Chondrocyte (in vitro differentiated cells): Measurements from ENCODE around the gene EIF5A. TPM values are rescaled to one million over a fixed set of nuclear protein-coding genes. Genes with fewer than 3 reads are reported as not detected.
"Not testable (repeated sequence)": the region's sequence is repeated elsewhere in the genome, so short reads cannot be mapped to it uniquely, and the experiment has no call there.

Experiments
- DNase-seq: peaks from one replicate; pipeline ENCODE4 v3.0.0; 2021; ENCODE audit warnings: mixed read lengths, low spot score
- H3K27ac Mint-ChIP-seq: one replicate; pipeline ENCODE4 v1.8.0; 2021; ENCODE audit warnings: mild to moderate bottlenecking, moderate library complexity, mixed read lengths; ENCODE audit not compliant: unreplicated experiment
- H3K27me3 Mint-ChIP-seq: 2 replicates; pipeline ENCODE4 v1.8.0; 2021; ENCODE audit warnings: low read depth, mixed read lengths
- H3K36me3 Mint-ChIP-seq: 2 replicates; pipeline ENCODE4 v1.8.0; 2021; ENCODE audit warnings: low read depth, mixed read lengths
- H3K4me1 Mint-ChIP-seq: 2 replicates; pipeline ENCODE4 v1.8.0; 2021; ENCODE audit warnings: low read depth, mild to moderate bottlenecking, mixed read lengths
- H3K4me3 Mint-ChIP-seq: one replicate; pipeline ENCODE4 v1.8.0; 2021; ENCODE audit warnings: mild to moderate bottlenecking, moderate library complexity, mixed read lengths; ENCODE audit not compliant: unreplicated experiment
- H3K9me3 Mint-ChIP-seq: 2 replicates; pipeline ENCODE4 v1.8.0; 2021; ENCODE audit warnings: low read depth, mixed read lengths
- total RNA-seq: library from RNA; stranded (reverse); gene quantifications from 3 replicates; pipeline ENCODE4 v1.2.1, GENCODE V29; 2021
- TF ChIP-seq, protein P1 (sequence below): fragments of 200-600 bp; sonication (generic); IDR thresholded peaks from 2 replicates; pipeline ENCODE4 v1.5.0; 2021; ENCODE audit warnings: antibody characterized with exemption, mild to moderate bottlenecking, moderate library complexity

EIF5A gene
- total RNA-seq, 1 donor from 2014 or later, result 364 TPM

GRCh38 chr17:7328840-7329373 is 21.5 kb downstream of the EIF5A start, which contains the start of gene NEURL4:
NEURL4 (minus strand) TSS chr17:7329335; CDS start chr17:7329312, 23 bp downstream.
- Mint-ChIP-seq H3K9me3 (no peaks in the 10 kb centered on the region), H3K27ac (peak within 1 kb of the TSS; percentile 88), H3K36me3 (peaks cover 2% of the 10 kb centered on the region), H3K4me1 (peaks cover 19% of the 10 kb centered on the region), H3K27me3 (no peaks in the 10 kb centered on the region), H3K4me3 (peak within 1 kb of the TSS; percentile 95)
- TF ChIP-seq, protein P1, sequence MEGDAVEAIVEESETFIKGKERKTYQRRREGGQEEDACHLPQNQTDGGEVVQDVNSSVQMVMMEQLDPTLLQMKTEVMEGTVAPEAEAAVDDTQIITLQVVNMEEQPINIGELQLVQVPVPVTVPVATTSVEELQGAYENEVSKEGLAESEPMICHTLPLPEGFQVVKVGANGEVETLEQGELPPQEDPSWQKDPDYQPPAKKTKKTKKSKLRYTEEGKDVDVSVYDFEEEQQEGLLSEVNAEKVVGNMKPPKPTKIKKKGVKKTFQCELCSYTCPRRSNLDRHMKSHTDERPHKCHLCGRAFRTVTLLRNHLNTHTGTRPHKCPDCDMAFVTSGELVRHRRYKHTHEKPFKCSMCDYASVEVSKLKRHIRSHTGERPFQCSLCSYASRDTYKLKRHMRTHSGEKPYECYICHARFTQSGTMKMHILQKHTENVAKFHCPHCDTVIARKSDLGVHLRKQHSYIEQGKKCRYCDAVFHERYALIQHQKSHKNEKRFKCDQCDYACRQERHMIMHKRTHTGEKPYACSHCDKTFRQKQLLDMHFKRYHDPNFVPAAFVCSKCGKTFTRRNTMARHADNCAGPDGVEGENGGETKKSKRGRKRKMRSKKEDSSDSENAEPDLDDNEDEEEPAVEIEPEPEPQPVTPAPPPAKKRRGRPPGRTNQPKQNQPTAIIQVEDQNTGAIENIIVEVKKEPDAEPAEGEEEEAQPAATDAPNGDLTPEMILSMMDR, result peak; percentile 47
- DNase-seq, result no peak

DNA sequence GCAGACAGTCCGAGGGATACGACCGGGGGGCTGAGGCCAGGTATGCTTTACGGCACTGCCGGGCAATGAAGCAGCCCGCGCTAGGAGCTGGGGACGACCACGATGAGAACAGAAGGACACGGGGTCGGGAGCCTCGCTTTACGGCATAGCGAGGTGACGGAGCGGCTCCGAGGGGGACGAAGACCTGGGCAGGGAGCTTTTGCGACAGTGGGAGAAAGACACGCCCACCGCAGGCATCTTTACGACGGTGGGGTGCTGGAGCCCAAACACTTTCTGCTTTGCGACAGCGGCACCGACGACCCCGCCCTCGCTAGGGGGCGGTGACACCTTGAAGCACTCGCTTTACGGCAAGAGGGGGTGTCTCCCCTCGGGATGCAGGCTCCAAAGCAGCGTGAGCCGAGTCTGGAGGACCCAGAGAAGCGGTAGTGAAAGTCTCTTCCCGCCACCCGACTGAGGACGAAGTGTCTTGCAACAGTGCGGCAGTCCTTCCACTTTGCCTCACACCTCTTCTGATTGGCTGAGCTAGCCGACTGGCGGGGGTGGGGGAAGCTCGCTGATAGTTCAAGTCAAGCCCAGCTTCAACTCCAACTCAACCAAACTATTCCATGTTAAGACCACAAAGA is 22.1 kb downstream of the EIF5A start:
- no peaks in the 10 kb centered on the region for H3K36me3 Mint-ChIP-seq
- H3K27me3 Mint-ChIP-seq, result no peaks in the 10 kb centered on the region
- TF ChIP-seq, protein P1, result peak; percentile 40
- peaks cover 19% of the 10 kb centered on the region for H3K4me1 Mint-ChIP-seq
- no peaks in the 10 kb centered on the region for H3K9me3 Mint-ChIP-seq
- H3K27ac Mint-ChIP-seq, result peak overlapping the region; percentile 85
- H3K4me3 Mint-ChIP-seq, result peak overlapping the region; percentile 95
- peak; percentile 99 for DNase-seq

DNA sequence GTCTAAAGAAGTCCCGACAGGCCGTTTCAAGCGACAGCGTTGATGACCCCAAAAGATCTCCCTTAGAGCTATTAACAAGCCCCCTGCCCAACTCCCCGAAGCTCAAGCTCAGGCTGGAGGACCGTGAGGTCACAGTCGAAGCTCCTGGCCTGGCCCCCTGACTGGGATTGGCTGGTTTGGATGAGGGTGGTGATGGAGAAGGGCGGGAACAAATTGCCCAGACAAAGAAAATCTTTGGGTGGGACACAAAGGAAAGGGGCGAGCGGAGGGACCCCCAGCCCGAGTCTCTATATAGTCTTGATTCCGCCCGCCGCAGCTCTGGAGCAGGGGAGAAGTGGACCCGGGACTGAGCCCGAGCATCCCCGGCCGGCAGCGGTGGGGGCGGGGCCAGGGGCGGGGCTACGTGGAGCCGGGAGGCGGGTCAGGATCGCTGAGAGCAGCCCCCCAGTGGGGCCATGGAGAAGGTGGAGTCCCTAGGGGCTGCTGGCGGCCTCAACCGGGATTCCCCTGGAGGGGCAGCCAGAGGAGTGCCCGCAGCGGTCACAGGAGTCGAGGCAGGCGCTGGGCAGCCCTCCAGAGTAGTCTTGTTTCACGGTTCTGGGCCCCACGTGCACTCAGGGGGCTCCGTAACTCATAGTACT is 22.7 kb downstream of the EIF5A start:
- no peaks in the 10 kb centered on the region for H3K27me3 Mint-ChIP-seq
- H3K27ac Mint-ChIP-seq, result peak overlapping the region; percentile 85
- no peaks in the 10 kb centered on the region for H3K36me3 Mint-ChIP-seq
- H3K9me3 Mint-ChIP-seq, result no peaks in the 10 kb centered on the region
- DNase-seq, result no peak
- TF ChIP-seq, protein P1, result no peak
- H3K4me3 Mint-ChIP-seq, result peak overlapping the region; percentile 95
- H3K4me1 Mint-ChIP-seq, result peaks cover 19% of the 10 kb centered on the region

DNA sequence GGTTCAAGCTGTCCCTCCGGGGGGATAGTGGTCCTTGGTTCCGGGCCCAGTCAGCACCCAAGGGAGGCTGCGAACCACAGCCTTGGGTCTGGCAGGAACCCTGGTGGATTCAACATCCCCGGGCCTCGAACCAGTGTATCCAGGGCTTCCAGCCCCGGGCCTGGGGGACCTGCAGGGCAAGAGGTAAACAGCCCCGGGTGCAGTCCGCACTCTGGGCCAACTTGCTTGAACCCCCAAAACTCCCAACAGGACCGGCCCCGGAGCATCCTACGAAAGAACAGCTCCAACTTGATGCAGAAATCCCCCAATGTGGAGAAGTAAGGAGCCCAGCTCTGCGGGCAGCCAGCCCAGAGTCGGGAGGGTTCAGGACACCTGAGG is 23.2 kb downstream of the EIF5A start:
- Mint-ChIP-seq H3K27me3 (no peaks in the 10 kb centered on the region), H3K9me3 (no peaks in the 10 kb centered on the region), H3K36me3 (no peaks in the 10 kb centered on the region), H3K4me3 (peak overlapping the region; percentile 95), H3K4me1 (peaks cover 19% of the 10 kb centered on the region), H3K27ac (no peak overlapping the region)
- DNase-seq, result no peak
- TF ChIP-seq, protein P1, result no peak

- no peak overlapping the region for H3K27ac Mint-ChIP-seq
- no peak overlapping the region for H3K4me3 Mint-ChIP-seq
- H3K27me3 Mint-ChIP-seq, result peaks cover 3% of the 10 kb centered on the region
- no peaks in the 10 kb centered on the region for H3K9me3 Mint-ChIP-seq
- no peak for DNase-seq
- H3K36me3 Mint-ChIP-seq, result no peaks in the 10 kb centered on the region
- TF ChIP-seq, protein P1, result no peak
- H3K4me1 Mint-ChIP-seq, result peaks cover 19% of the 10 kb centered on the region
These were observed 24.7 kb downstream of the EIF5A start for GRCh38 chr17:7332111-7332510.

DNA sequence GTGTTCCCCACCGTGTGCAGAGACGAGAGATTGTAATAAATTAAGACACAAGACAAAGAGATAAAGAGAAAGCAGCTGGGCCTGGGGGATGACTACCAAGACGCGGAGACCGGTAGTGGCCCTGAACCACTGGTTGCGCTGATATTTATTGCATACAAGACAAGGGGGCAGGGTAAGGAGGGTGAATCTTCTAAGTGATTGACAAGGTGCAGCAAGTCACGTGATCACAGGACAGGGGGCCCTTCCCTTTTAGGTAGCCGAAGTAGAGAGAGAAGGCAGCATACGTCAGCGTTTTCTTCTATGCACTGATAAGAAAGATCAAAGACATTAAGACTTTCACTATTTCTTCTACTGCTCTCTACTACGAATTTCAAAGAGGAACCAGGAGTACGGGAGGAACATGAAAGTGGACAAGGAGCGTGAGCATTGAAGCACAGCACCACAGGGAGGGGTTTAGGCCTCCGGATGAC is 25.2 kb downstream of the EIF5A start:
- H3K27ac Mint-ChIP-seq, H3K9me3 Mint-ChIP-seq, H3K27me3 Mint-ChIP-seq, H3K4me3 Mint-ChIP-seq, H3K36me3 Mint-ChIP-seq, DNase-seq: not testable (repeated sequence)
- peaks cover 16% of the 10 kb centered on the region for H3K4me1 Mint-ChIP-seq
